ENCODE data around the gene EIF5B.

The EIF5B gene

GRCh38 chr2:99439971-99440505, 102.8 kb downstream of the EIF5B start:
- no peak for DNase-seq (ENCODE audit: low read depth)
- no peak overlapping the region for H3K4me3 ChIP-seq (ENCODE audit: low read depth, low read length)
- TF ChIP-seq CTCF (conservative IDR thresholded peaks at IDR 0.05; ENCODE audit: low read depth, low read length): no peak

- TF ChIP-seq CTCF (conservative IDR thresholded peaks at IDR 0.05; ENCODE audit: low read depth, low read length): peak; percentile 51
- no peak overlapping the region for H3K4me3 ChIP-seq (ENCODE audit: low read depth, low read length)
- DNase-seq (ENCODE audit: low read depth): peak; percentile 65
Observed at GRCh38 chr2:99442837-99443236, 105.6 kb downstream of the EIF5B start.

- DNase-seq (ENCODE audit: low read depth): no peak
- TF ChIP-seq CTCF (conservative IDR thresholded peaks at IDR 0.05; ENCODE audit: low read depth, low read length): no peak
- no peak overlapping the region for H3K4me3 ChIP-seq (ENCODE audit: low read depth, low read length)
Observed at GRCh38 chr2:99444222-99444621, 107.0 kb downstream of the EIF5B start.

- DNase-seq (ENCODE audit: low read depth): peak; percentile 14
Observed at GRCh38 chr2:99445065-99445464, 107.9 kb downstream of the EIF5B start.

GRCh38 chr2:99448556-99448955, 111.4 kb downstream of the EIF5B start:
- H3K4me3 ChIP-seq (ENCODE audit: low read depth, low read length): no peak overlapping the region
- TF ChIP-seq CTCF (conservative IDR thresholded peaks at IDR 0.05; ENCODE audit: low read depth, low read length): no peak
- DNase-seq (ENCODE audit: low read depth): peak; percentile 28

More at GRCh38 chr2:99445065-99445464, 107.9 kb downstream of the EIF5B start:
- H3K4me3 ChIP-seq (ENCODE audit: low read depth, low read length): no peak overlapping the region
- TF ChIP-seq CTCF (conservative IDR thresholded peaks at IDR 0.05; ENCODE audit: low read depth, low read length): no peak

- no peak for DNase-seq (ENCODE audit: low read depth)
- no peak overlapping the region for H3K4me3 ChIP-seq (ENCODE audit: low read depth, low read length)
- no peak for TF ChIP-seq CTCF (conservative IDR thresholded peaks at IDR 0.05; ENCODE audit: low read depth, low read length)
Observed at GRCh38 chr2:99450199-99450598, 113.0 kb downstream of the EIF5B start.

Measured in choroid plexus epithelial cell (primary cell).